Peyer's patch (tissue), 4 donors: Measurements from ENCODE around the gene PIANP. TPM values are rescaled to one million over a fixed set of nuclear protein-coding genes. Genes with fewer than 3 reads are reported as not detected.

Source experiments
- DNase-seq, 3 donors: peaks; one replicate each; pipeline ENCODE4 v3.0.0-alpha.2; 2017 to 2019
- H3K27ac ChIP-seq, 4 donors: fragments of 200-600 bp; sonication (generic); one replicate each; pipeline ENCODE4 v1.5.1; 2016 to 2019
- H3K27me3 ChIP-seq, 2 donors: fragments of 200-600 bp; sonication (generic); one replicate each; pipeline ENCODE4 v1.5.1; 2019
- H3K36me3 ChIP-seq, 3 donors: fragments of 200-600 bp; sonication (generic); one replicate each; pipeline ENCODE4 v1.5.1; 2016 to 2019
- H3K4me1 ChIP-seq, 4 donors: fragments of 200-600 bp; sonication (generic); one replicate each; pipeline ENCODE4 v1.5.1; 2016 to 2019
- H3K4me3 ChIP-seq, 4 donors: fragments of 200-600 bp; sonication (generic); 1 replicate in 3 of 4; 2 replicates in 1 of 4; pipeline ENCODE4 v1.5.1; 2016 to 2019; ENCODE audit warnings: mild to moderate bottlenecking in 1 of 4
- H3K9me3 ChIP-seq, 4 donors: fragments of 200-600 bp; sonication (generic); one replicate each; pipeline ENCODE4 v1.5.1; 2016 to 2019; ENCODE audit warnings: mild to moderate bottlenecking in 1 of 4
- POLR2A ChIP-seq, 2 donors: fragments of 450-650 bp; IDR thresholded peaks; one replicate each; pipeline ENCODE4 v1.5.1; 2017; ENCODE audit warnings: antibody characterized with exemption in 2 of 2, mild to moderate bottlenecking in 2 of 2, moderate library complexity in 2 of 2
- total RNA-seq, 4 donors: library from RNA; depleted of rRNA; stranded (reverse); fragments of >200 nt; gene quantifications; one replicate each; pipeline ENCODE4 v1.1.0, GENCODE V29; 2016
- TF ChIP-seq, protein P1 (sequence below), 6 experiments: fragments of 450-650 bp in 4 of 6; fragments of 200-600 bp in 2 of 6; sonication (generic) in 1 of 6; IDR thresholded peaks; one replicate each; pipeline ENCODE4 v1.5.1; 2017 to 2019; ENCODE audit warnings: antibody characterized with exemption in 6 of 6, mild to moderate bottlenecking in 3 of 6, moderate library complexity in 1 of 6

Gene PIANP
- total RNA-seq, 4 donors from 2014 or later: not detected

DNA sequence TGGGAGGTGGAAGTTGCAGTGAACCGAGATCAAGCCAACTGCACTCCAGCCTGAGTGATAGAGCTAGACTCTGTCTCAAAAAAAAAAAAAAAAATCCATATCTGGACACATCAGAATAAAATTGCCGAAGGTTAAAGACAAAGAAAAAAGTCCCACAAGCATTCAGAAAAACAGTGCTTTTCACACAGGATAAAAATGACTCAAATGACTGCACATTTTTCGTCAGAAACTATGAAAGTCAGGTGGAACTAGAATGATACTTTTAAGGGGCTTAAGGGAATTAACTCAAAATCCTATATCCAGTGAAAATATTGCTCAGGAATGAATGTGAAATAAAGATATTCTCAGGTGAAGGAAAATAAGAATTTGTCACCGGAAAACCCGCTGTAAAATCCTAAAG, 36.1 kb upstream of the PIANP start:
- Histone ChIP-seq H3K27ac (no peak overlapping the region), H3K36me3 (peaks cover 0 to 4% (median 0%) of the 10 kb centered on the region in 3 donors), H3K4me1 (peaks cover 0 to 3% (median 0%) of the 10 kb centered on the region in 4 donors), H3K9me3 (no peaks in the 10 kb centered on the region), H3K4me3 (no peak overlapping the region), H3K27me3 (no peaks in the 10 kb centered on the region)
- no peak for TF ChIP-seq POLR2A (IDR thresholded peaks at IDR 0.05)
- TF ChIP-seq, protein P1, sequence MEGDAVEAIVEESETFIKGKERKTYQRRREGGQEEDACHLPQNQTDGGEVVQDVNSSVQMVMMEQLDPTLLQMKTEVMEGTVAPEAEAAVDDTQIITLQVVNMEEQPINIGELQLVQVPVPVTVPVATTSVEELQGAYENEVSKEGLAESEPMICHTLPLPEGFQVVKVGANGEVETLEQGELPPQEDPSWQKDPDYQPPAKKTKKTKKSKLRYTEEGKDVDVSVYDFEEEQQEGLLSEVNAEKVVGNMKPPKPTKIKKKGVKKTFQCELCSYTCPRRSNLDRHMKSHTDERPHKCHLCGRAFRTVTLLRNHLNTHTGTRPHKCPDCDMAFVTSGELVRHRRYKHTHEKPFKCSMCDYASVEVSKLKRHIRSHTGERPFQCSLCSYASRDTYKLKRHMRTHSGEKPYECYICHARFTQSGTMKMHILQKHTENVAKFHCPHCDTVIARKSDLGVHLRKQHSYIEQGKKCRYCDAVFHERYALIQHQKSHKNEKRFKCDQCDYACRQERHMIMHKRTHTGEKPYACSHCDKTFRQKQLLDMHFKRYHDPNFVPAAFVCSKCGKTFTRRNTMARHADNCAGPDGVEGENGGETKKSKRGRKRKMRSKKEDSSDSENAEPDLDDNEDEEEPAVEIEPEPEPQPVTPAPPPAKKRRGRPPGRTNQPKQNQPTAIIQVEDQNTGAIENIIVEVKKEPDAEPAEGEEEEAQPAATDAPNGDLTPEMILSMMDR (IDR thresholded peaks at IDR 0.05): no peak
- no peak for DNase-seq

DNA sequence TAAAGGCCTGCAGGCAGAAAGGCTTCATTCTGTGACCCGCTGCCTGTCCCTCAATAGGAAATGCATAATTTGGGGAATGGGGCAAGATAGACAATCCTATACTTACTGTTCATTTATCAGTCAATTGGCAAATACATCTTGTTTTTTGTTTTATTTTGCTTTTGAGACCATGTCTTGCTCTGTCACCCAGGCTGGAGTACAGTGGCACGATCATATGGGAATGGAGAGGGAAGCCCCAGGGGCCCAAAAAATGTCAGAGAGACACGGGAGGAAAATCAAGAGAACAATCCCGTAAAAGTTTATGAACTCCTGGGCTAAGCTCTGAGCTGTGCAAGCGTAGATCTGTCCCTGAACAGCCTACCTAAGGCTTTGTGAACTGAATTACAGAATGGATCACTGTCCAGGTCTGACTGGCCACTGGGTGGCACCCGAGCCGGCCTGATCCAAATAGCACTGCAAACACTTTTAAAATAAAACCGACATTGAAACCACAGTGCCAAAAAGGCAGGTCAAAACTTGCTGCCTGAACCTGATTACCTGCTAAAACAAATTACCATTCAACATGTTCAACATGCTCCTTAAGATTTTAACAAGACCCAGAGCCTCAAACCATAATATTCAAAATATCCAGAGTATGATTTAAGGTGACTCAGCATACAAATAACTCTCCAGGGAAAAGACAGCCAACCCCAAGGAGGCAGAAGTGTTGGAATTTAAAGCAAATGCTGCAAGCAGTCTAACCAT, 35.0 kb upstream of the PIANP start:
- H3K27me3 ChIP-seq: no peaks in the 10 kb centered on the region
- no peak overlapping the region for H3K27ac ChIP-seq
- DNase-seq: peak; percentile 47 to 89 (median 75)
- H3K36me3 ChIP-seq: peaks cover 0 to 16% (median 0%) of the 10 kb centered on the region in 3 donors
- H3K4me1 ChIP-seq: peaks cover 0 to 3% (median 0%) of the 10 kb centered on the region in 4 donors
- TF ChIP-seq, protein P1 (IDR thresholded peaks at IDR 0.05): peak in 5 of 6 experiments; percentile 44 to 81 (median 76)
- TF ChIP-seq POLR2A (IDR thresholded peaks at IDR 0.05): no peak
- no peak overlapping the region for H3K4me3 ChIP-seq
- H3K9me3 ChIP-seq: no peaks in the 10 kb centered on the region

DNA sequence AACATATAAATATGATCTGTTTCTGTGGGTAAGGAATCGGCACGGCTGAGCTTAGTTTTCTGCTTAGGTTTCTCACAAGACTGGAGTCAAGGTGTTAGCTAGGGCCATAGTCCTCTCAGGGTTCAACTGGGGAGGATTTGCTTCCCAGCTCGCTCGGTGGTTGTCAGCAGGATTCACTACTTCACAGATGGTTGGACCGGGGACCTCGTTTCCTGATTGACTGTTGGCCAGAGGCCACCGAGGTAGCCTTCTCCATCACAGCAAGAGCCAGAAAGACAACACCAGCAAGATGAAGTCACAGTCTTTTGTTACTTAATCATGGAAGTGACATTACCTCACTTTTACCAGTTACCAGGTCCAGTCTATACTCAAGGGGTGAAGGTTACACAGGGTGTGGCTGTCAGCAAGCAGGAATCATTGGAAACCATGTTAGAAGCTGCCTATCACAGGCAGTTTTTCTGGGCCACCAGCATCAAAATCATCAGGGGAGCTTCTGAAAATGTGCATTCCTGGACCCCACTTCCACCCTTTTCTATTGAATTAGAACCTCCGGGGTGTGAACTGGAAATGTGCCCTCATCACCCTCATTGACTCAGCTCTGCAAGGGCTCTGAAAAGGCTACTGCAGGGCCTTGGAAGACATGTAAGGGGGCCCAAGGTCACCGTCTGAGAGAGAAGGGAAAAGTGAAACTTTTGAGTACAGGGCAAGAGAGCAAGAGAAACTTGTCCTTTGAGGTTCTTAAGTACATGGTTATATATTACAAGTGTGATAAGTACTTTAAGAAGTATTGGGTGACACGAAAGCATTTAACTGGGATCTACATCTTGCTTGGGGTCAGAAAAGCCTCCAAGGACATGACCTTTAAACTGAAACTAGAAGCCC, 34.1 kb upstream of the PIANP start:
- H3K9me3 ChIP-seq: no peaks in the 10 kb centered on the region
- no peak for TF ChIP-seq POLR2A (IDR thresholded peaks at IDR 0.05)
- TF ChIP-seq, protein P1 (IDR thresholded peaks at IDR 0.05): no peak
- peak in 1 of 3 donors; percentile 52 for DNase-seq
- peaks cover 0 to 24% (median 0%) of the 10 kb centered on the region in 3 donors for H3K36me3 ChIP-seq
- no peaks in the 10 kb centered on the region for H3K27me3 ChIP-seq
- no peak overlapping the region for H3K4me3 ChIP-seq
- peak overlapping the region in 1 of 4 donors; percentile 39 for H3K27ac ChIP-seq
- H3K4me1 ChIP-seq: peaks cover 0 to 3% (median 0%) of the 10 kb centered on the region in 4 donors

DNA sequence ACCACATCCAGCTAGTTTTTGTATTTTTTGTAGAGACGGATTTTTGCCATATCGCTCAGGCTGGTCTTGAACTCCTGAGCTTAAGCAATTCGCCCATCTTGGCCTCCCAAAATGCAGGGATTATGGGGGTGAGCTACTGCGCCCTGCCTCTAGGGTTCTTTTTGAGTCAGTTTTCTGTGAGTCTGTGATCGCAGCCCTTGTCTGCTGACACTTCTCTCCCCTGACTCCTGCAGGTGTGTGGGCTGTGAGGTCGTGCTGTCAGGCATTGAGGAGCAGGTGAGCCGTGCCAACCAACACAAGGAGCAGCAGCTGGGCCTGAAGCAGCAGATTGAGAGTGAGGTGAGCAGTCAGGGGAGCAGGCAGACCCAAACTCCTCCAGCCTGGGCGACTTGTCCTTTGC, 29.6 kb upstream of the PIANP start:
- no peaks in the 10 kb centered on the region for H3K9me3 ChIP-seq
- TF ChIP-seq POLR2A (IDR thresholded peaks at IDR 0.05): no peak
- TF ChIP-seq, protein P1 (IDR thresholded peaks at IDR 0.05): no peak
- no peak overlapping the region for H3K27ac ChIP-seq
- peaks cover 0 to 48% (median 0%) of the 10 kb centered on the region in 3 donors for H3K36me3 ChIP-seq
- no peak overlapping the region for H3K4me3 ChIP-seq
- no peaks in the 10 kb centered on the region for H3K27me3 ChIP-seq
- no peak for DNase-seq
- H3K4me1 ChIP-seq: peaks cover 0 to 3% (median under 1%) of the 10 kb centered on the region in 4 donors

DNA sequence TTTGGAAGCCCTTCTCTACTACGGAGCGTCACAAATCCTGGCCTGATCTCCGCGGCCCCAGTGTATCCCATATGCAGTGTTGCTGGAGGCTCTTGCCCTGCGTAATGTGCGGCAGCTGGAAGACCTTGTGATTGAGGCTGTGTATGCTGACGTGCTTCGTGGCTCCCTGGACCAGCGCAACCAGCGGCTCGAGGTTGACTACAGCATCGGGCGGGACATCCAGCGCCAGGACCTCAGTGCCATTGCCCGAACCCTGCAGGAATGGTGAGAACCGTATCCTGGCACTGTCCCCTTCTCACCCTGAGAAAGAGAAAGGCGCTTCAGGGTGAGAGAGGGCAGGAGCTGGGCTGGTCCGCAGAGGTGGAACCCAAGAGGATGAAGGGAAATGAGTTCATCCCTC, 28.6 kb upstream of the PIANP start:
- TF ChIP-seq POLR2A (IDR thresholded peaks at IDR 0.05): no peak
- TF ChIP-seq, protein P1 (IDR thresholded peaks at IDR 0.05): no peak
- Histone ChIP-seq H3K36me3 (peaks cover 0 to 48% (median 0%) of the 10 kb centered on the region in 3 donors), H3K27ac (no peak overlapping the region), H3K27me3 (no peaks in the 10 kb centered on the region), H3K9me3 (no peaks in the 10 kb centered on the region), H3K4me1 (peaks cover 0 to 10% (median 7%) of the 10 kb centered on the region in 4 donors), H3K4me3 (no peak overlapping the region)
- DNase-seq: no peak
